Limb (tissue), 2 donors: ENCODE data around the gene COQ10A.
A peak's percentile ranks its signal among the peaks of the same experiment; 100 is the strongest.

ENCODE experiments used
- DNase-seq, 2 donors: peaks; one replicate each; pipeline ENCODE4 v3.0.0-alpha.2; 2016; ENCODE audit errors: extremely low spot score in 2 of 2

The COQ10A gene

DNA sequence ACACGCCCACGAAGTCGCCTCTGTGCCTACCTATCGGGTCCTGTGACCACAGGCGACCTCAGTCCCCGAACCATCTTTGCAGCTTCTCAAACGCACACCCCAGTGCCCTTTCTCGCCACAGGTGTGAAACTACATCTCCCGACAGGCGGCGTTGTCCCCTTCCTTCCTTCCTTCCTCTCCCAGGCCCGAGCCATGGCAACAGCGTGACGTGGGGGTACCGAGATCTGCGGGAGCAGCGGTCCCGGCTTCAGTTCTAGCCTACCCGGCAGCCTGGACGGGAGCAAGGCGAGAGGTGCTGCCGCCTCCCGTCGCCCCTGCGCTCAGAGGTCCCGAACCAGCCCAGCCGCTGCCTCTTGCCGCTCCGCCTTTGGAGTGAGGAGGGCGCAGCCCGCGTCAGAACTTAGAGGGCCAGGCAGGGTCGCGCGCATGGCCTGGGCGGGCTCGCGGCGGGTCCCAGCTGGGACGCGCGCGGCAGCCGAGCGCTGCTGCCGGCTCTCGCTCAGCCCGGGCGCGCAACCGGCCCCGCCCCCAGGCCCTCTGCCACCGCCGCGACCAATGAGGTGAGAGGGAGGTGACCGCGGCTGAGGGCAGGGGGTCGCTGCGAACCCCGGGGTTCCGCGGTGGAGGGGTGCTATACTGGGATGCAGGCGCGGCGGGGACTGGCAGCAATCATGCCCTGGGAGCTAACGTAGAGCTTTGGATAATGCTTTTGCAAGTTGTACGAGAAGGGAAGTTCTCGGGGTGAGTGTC lies at the start of gene COQ10A:
COQ10A (plus strand) TSS at position 250 of the 750 bp plus-strand sequence; CDS start at position 427, 177 bp downstream.
- peak; percentile 88 to 91 for DNase-seq

- DNase-seq: no peak
Measured at GRCh38 chr12:56219840-56220239, 46.9 kb upstream of the COQ10A start.

DNA sequence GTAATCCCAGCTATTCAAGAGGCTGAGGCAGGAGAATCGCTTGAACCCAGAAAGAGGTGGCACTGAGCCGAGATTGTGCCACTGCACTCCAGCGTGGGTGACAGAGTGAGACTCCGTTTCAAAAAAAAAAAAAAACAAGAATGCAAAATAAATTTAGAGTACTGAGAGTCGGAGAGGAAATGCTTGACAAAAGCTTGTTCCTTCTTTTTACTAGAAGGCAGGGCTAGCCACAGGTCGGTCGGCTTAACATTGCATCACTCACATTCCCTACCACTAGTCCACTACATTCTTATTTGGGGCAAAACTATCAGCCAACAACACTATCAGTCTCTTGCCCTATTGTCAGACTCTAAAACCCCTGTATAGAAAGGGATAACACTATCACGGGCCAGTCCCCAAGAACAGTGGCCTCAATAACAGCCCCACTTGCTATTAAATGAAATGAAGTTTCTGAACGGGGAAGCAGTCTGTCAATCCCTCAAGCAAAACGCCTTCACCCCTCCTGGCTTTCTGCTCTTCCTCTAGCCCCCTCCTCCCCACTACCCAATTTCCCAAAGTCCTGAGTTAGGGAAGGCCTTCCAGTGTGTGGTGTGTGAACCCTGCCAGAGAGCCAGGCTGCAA lies 46.0 kb upstream of the COQ10A start:
- no peak for DNase-seq

GRCh38 chr12:56221232-56221756 lies 45.4 kb upstream of the COQ10A start:
- peak; percentile 77 to 81 for DNase-seq

DNA sequence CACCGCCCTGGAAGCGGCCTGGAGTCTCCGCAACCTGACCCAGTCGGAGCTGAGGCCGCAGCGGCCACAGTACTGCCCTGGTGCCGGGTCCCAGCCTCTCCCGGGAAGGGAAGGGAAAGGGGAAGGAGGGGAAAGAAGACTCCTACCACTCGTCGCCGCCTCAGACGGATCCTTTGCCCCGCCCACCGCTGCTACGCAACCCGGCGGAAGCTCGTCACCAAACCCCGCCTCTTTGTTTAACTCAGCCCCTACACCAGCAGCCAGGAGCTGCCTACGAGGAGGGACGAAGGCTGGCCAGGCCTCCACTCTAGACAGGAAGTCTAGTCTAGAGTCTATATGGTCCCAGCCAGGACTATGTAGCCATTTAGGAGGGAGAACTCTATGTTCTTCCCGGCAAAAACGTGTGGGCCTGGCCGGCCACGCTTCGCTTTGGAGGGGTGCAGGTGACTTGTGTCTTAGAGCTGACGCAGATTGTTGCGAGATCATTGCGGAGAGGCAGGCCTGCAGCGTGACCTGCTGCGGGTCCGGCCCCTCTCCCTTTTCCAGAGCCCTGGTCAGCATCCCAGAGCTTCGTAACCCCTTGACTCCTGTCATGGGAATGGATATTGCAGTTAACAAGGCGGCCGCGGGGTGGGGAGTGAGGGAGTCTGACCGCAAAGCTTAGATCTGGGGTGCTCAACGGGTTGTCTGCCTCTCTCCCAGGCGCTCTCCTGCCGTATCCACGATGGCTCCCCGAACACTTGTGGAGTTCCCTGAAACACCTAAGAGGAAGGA lies 44.8 kb upstream of the COQ10A start, which contains the start of gene RNF41:
RNF41 (minus strand) TSS at position 166 of the 774 bp plus-strand sequence. CDS start 7,875 bp downstream, outside the sequence.
- DNase-seq: peak; percentile 98

- peak in 1 of 2 donors; percentile 1 for DNase-seq
Measured at GRCh38 chr12:56222531-56222895, 44.2 kb upstream of the COQ10A start.

GRCh38 chr12:56223571-56224101 lies 43.1 kb upstream of the COQ10A start:
- DNase-seq: no peak

GRCh38 chr12:56224102-56224701 lies 42.5 kb upstream of the COQ10A start, which contains the start of gene NABP2:
NABP2 (plus strand) TSS chr12:56224342; CDS start chr12:56224857, 515 bp downstream.
- DNase-seq: peak; percentile 98 to 99

GRCh38 chr12:56224954-56225353 lies 41.8 kb upstream of the COQ10A start:
- DNase-seq: no peak

DNA sequence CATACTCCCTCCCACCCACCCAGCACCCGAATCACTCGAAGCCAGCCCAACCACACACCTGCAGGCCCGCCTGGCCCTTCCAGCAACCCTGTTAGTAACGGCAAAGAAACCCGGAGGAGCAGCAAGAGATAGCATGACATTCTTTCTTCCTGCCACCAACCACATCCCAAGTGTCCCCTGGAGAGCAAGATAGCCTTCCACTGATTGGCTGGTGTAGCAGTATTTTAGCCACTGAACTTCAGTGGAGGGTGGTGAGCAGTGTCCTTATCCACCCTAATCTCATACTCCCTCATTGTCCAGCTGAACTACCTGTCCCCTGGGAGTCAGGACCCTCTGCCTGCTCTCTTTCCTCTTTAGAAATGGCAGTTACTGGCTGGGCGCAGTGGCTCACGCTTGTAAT lies 37.7 kb upstream of the COQ10A start:
- DNase-seq: no peak

GRCh38 chr12:56229916-56230431 lies 36.8 kb upstream of the COQ10A start, which contains the start of gene SLC39A5:
SLC39A5 (plus strand) TSS chr12:56230051; CDS start chr12:56231275, 1,224 bp downstream.
- DNase-seq: no peak

DNA sequence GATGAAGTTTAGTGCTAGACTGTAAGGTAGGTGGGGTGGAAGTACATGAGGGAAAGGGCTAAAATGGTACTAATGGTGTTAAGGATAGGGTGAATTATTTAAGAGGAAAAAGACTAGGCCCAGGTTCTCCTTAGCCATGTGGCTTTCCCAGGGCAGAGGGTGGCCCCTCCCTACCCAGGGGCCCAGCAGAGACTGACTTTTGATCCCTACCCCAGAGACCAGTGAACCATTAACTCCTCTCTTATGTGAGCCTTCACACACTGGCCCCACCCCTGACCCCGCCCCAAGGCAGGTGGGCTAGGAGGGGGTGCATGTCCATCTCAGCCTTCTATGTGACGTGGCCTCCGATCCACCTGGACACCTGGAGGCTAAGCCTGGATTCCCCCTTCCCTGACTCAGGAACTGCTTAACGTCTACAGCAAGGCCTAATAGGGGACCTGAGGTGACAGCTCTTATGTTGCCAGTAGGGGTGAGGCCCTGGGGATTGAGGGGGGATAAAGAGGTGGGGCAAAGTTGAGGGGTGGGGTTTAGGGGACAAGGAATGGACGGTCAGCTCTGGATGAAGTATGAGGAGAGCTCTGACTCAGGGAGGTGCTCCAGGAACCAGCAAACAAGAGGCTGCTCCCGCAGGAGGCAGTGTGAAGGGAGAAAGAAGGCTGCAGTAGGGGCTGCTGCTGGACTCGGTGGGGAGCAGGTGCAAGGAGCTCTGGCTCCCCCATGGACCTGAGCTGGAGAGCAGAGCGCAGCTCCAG lies 36.1 kb upstream of the COQ10A start:
- DNase-seq: no peak

GRCh38 chr12:56231184-56231582 lies 35.6 kb upstream of the COQ10A start:
- no peak for DNase-seq

DNA sequence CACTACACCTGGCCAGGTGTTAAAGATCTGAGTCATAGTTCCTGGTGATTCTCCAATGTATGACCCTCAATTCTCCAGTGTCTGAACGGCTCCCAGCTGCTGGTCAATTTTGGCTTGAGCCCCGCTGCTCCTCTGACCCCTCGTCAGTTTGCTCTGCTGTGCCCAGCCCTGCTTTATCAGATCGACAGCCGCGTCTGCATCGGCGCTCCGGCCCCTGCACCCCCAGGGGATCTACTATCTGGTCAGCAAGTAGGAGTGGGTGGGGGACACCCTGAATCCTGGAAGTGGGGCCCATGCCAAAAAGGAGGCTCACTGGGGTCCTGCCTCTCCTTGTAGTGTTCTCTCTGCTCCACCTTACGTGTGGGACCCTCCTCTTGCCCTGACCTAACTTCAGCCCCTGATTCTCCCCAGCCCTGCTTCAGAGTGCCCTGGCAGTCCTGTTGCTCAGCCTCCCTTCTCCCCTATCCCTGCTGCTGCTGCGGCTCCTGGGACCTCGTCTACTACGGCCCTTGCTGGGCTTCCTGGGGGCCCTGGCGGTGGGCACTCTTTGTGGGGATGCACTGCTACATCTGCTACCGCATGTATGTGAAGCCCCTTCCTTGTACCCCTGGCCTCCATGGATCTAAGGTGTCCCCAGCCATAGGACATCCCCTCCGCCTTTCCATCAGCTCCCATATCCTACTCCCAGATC lies 31.9 kb upstream of the COQ10A start:
- DNase-seq: no peak

DNA sequence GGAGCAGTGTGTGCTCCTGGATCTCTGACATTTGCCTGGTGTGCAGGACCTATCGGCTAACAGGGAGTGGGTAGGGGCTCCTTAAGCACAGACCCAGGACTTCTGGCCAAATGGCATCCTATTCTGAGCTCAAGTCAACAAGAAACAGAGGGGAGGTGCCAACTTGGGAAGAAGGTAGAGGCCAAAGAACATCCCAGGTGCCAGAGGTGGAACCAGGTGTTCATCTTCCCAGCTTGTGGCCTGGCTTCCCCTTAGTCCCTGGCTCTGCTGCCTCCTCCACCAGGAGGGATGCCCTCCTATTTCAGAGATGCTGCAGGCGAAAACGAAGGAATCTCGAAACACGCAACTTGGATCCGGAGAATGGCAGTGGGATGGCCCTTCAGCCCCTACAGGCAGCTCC lies 30.7 kb upstream of the COQ10A start:
- no peak for DNase-seq

DNA sequence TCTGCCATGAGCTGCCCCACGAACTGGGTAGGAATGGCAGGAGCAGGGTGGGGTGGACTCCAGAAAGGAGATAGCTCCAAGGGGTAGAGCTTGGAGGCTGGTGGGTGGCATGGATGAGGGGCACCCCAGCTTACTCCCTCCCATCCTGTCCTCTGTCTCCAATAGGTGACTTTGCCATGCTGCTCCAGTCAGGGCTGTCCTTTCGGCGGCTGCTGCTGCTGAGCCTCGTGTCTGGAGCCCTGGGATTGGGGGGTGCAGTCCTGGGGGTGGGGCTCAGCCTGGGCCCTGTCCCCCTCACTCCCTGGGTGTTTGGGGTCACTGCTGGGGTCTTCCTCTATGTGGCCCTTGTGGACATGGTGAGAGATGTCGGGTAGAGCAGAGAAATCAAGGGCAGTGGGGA lies 29.8 kb upstream of the COQ10A start:
- no peak for DNase-seq

DNA sequence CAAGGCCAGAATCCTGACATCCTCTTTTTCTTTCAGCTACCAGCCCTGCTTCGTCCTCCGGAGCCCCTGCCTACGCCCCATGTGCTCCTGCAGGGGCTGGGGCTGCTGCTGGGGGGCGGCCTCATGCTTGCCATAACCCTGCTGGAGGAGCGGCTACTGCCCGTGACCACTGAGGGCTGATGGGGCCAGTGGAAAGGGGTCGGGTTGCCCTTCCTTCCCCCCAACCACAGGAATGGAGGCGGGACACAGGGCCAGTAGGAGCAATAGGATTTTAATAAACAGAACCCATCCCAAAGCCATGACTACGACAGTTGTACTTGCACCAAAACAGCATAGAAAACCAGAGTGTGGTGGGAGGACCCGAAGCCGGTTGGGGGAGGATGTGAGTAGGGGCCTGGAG lies 29.2 kb upstream of the COQ10A start:
- no peak for DNase-seq

GRCh38 chr12:56241424-56242303 lies 25.1 kb upstream of the COQ10A start:
- DNase-seq: no peak
